Upper lobe of right lung (tissue), 1 donor: ENCODE data around the gene DPM2. TPM values are rescaled to one million over a fixed set of nuclear protein-coding genes. Genes with fewer than 3 reads are reported as not detected.
A peak's percentile ranks its signal among the peaks of the same experiment; 100 is the strongest.

Source experiments
- ATAC-seq: fragments of 200-7000 bp; cut with Tn5 transposase; one replicate; pipeline ENCODE4 v1.9.1; 2020; ENCODE audit warnings: mild to moderate bottlenecking, moderate library complexity
- DNase-seq: peaks from one replicate; pipeline ENCODE4 v3.0.0-alpha.2; 2020
- H3K27ac ChIP-seq: fragments of 200-600 bp; one replicate; pipeline ENCODE4 v1.8.0; 2022
- H3K27me3 ChIP-seq: fragments of 200-600 bp; one replicate; pipeline ENCODE4 v1.8.0; 2022; ENCODE audit warnings: mild to moderate bottlenecking
- H3K36me3 ChIP-seq: fragments of 200-600 bp; one replicate; pipeline ENCODE4 v1.8.0; 2022
- H3K4me1 ChIP-seq: fragments of 200-600 bp; one replicate; pipeline ENCODE4 v1.8.0; 2022
- H3K4me3 ChIP-seq: fragments of 200-600 bp; one replicate; pipeline ENCODE4 v1.8.0; 2022; ENCODE audit warnings: mild to moderate bottlenecking
- H3K9me3 ChIP-seq: fragments of 200-600 bp; one replicate; pipeline ENCODE4 v1.8.0; 2022
- CTCF ChIP-seq: fragments of 200-600 bp; IDR thresholded peaks from one replicate; pipeline ENCODE4 v1.8.0; 2022; ENCODE audit warnings: antibody characterized with exemption
- intact Hi-C: fragments of 100-400 bp; cut with DNase I; formaldehyde crosslinking; loops from one replicate; pipeline ENCODE4 v1.11.0; 2022
- total RNA-seq: library from RNA; stranded (reverse); fragmentation: NEBNext Ultra II Directional; extraction: Animal tissue kit (Norgen Biotek cat#: 25700); gene quantifications from one replicate; pipeline ENCODE4 v1.2.1, GENCODE V29; 2021
- donor health status: DM: no; HTN: yes; CAD: no; lungs with severe emphysema.

DPM2 gene
- total RNA-seq, 1 donor from 2014 or later, result 37.1 TPM

- Histone ChIP-seq H3K27ac (no peak overlapping the region), H3K4me3 (no peak overlapping the region), H3K27me3 (no peaks in the 10 kb centered on the region), H3K36me3 (peaks cover 7% of the 10 kb centered on the region), H3K9me3 (no peaks in the 10 kb centered on the region), H3K4me1 (peaks cover 26% of the 10 kb centered on the region)
- TF ChIP-seq CTCF, result no peak
- DNase-seq, result no peak
- no peak for ATAC-seq
- intact Hi-C loops, result no loop called here
Observed at GRCh38 chr9:127934248-127934647, 3.4 kb downstream of the DPM2 start.

- peak; percentile 72 for ATAC-seq
- H3K4me3 ChIP-seq, result peak overlapping the region; percentile 55
Observed at GRCh38 chr9:127931092-127931881, 6.4 kb downstream of the DPM2 start.

GRCh38 chr9:127930231-127931091 is 7.2 kb downstream of the DPM2 start, which contains the start of gene PIP5KL1:
PIP5KL1 (minus strand) TSS chr9:127930777; CDS start chr9:127930752, 25 bp downstream.
- peaks cover 28% of the 10 kb centered on the region for H3K4me1 ChIP-seq
- DNase-seq, result peak; percentile 93
- intact Hi-C loops, result no loop called here
- H3K27me3 ChIP-seq, result peaks cover 11% of the 10 kb centered on the region
- no peaks in the 10 kb centered on the region for H3K9me3 ChIP-seq
- peak within 1 kb of the TSS; percentile 78 for H3K27ac ChIP-seq
- peak; percentile 82 for ATAC-seq
- TF ChIP-seq CTCF, result no peak
- H3K36me3 ChIP-seq, result peaks cover 5% of the 10 kb centered on the region
- H3K4me3 ChIP-seq, result peak within 1 kb of the TSS; percentile 55

More at GRCh38 chr9:127931092-127931881, 6.4 kb downstream of the DPM2 start:
- H3K36me3 ChIP-seq, result peaks cover 7% of the 10 kb centered on the region
- no peak for TF ChIP-seq CTCF
- H3K4me1 ChIP-seq, result peaks cover 36% of the 10 kb centered on the region
- H3K27me3 ChIP-seq, result peaks cover 11% of the 10 kb centered on the region
- no peak for DNase-seq
- peak overlapping the region; percentile 78 for H3K27ac ChIP-seq
- intact Hi-C loops, result no loop called here
- H3K9me3 ChIP-seq, result no peaks in the 10 kb centered on the region

GRCh38 chr9:127929625-127929979 is 8.1 kb downstream of the DPM2 start:
- intact Hi-C loops, result loop anchor here (10.0 kb wide), 1 partner anchor 195 kb away; the partner anchor contains the start of gene TOR2A
- no peak for TF ChIP-seq CTCF
- Histone ChIP-seq H3K4me3 (no peak overlapping the region), H3K36me3 (no peaks in the 10 kb centered on the region), H3K27me3 (peaks cover 11% of the 10 kb centered on the region), H3K4me1 (peaks cover 26% of the 10 kb centered on the region), H3K9me3 (no peaks in the 10 kb centered on the region), H3K27ac (no peak overlapping the region)
- ATAC-seq (no peak), DNase-seq (no peak)

GRCh38 chr9:127928676-127929624 is 8.7 kb downstream of the DPM2 start:
- Histone ChIP-seq H3K27me3 (peaks cover 11% of the 10 kb centered on the region), H3K36me3 (no peaks in the 10 kb centered on the region), H3K27ac (no peak overlapping the region), H3K4me3 (no peak overlapping the region), H3K4me1 (peaks cover 26% of the 10 kb centered on the region), H3K9me3 (no peaks in the 10 kb centered on the region)
- no peak for TF ChIP-seq CTCF
- DNase-seq, result no peak
- intact Hi-C loops, result loop anchor here (10.0 kb wide), 1 partner anchor 194 kb away; the partner anchor contains the start of gene TOR2A
- ATAC-seq, result no peak
